IPS-18a (cell line): ENCODE results near the gene ZFP36L1.

Experiments
- H3K27ac ChIP-seq: one replicate; pipeline ENCODE4 v1.5.1; 2013; ENCODE audit warnings: low read length
- H3K27me3 ChIP-seq: one replicate; pipeline ENCODE4 v1.6.1; 2013; ENCODE audit warnings: mild to moderate bottlenecking, low read length; ENCODE audit not compliant: control insufficient read depth, insufficient read depth
- H3K36me3 ChIP-seq: one replicate; pipeline ENCODE4 v1.6.1; 2013; ENCODE audit warnings: low read depth, low read length; ENCODE audit not compliant: control insufficient read depth
- H3K4me1 ChIP-seq: one replicate; pipeline ENCODE4 v1.6.1; 2013; ENCODE audit warnings: low read depth, low read length; ENCODE audit not compliant: control insufficient read depth
- H3K4me3 ChIP-seq: one replicate; pipeline ENCODE4 v1.5.1; 2013; ENCODE audit warnings: low read length
- H3K9ac ChIP-seq: one replicate; pipeline ENCODE4 v1.6.1; 2013; ENCODE audit warnings: mild to moderate bottlenecking, low read length, moderate library complexity
- H3K9me3 ChIP-seq: one replicate; pipeline ENCODE4 v1.6.1; 2013; ENCODE audit warnings: low read depth, low read length; ENCODE audit not compliant: control insufficient read depth

The ZFP36L1 gene

GRCh38 chr14:68822926-68823325 is 30.1 kb upstream of the ZFP36L1 start:
- Histone ChIP-seq H3K9ac (no peak overlapping the region), H3K36me3 (no peaks in the 10 kb centered on the region), H3K27ac (no peak overlapping the region), H3K4me3 (no peak overlapping the region), H3K4me1 (peaks cover 12% of the 10 kb centered on the region), H3K9me3 (no peaks in the 10 kb centered on the region), H3K27me3 (no peaks in the 10 kb centered on the region)

- Histone ChIP-seq H3K9ac (no peak overlapping the region), H3K9me3 (no peaks in the 10 kb centered on the region), H3K27ac (no peak overlapping the region), H3K4me1 (peaks cover 13% of the 10 kb centered on the region), H3K36me3 (no peaks in the 10 kb centered on the region), H3K27me3 (no peaks in the 10 kb centered on the region), H3K4me3 (no peak overlapping the region)
These were observed 29.3 kb upstream of the ZFP36L1 start for GRCh38 chr14:68822132-68822651.

- Histone ChIP-seq H3K27me3 (no peaks in the 10 kb centered on the region), H3K4me1 (peaks cover 17% of the 10 kb centered on the region), H3K9me3 (no peaks in the 10 kb centered on the region), H3K4me3 (no peak overlapping the region), H3K27ac (no peak overlapping the region), H3K36me3 (no peaks in the 10 kb centered on the region), H3K9ac (no peak overlapping the region)
These were observed 28.3 kb upstream of the ZFP36L1 start for GRCh38 chr14:68820999-68821683.

GRCh38 chr14:68820536-68820935 is 27.7 kb upstream of the ZFP36L1 start:
- no peak overlapping the region for H3K4me3 ChIP-seq
- no peak overlapping the region for H3K9ac ChIP-seq
- H3K4me1 ChIP-seq, result peaks cover 23% of the 10 kb centered on the region
- H3K9me3 ChIP-seq, result no peaks in the 10 kb centered on the region
- no peaks in the 10 kb centered on the region for H3K36me3 ChIP-seq
- no peak overlapping the region for H3K27ac ChIP-seq
- H3K27me3 ChIP-seq, result no peaks in the 10 kb centered on the region

- Histone ChIP-seq H3K9ac (no peak overlapping the region), H3K36me3 (no peaks in the 10 kb centered on the region), H3K27ac (no peak overlapping the region), H3K9me3 (no peaks in the 10 kb centered on the region), H3K4me1 (peaks cover 27% of the 10 kb centered on the region), H3K27me3 (no peaks in the 10 kb centered on the region), H3K4me3 (no peak overlapping the region)
These were observed 27.3 kb upstream of the ZFP36L1 start for GRCh38 chr14:68820119-68820518.

- Histone ChIP-seq H3K4me1 (peaks cover 33% of the 10 kb centered on the region), H3K27ac (no peak overlapping the region), H3K4me3 (no peak overlapping the region), H3K9ac (no peak overlapping the region), H3K9me3 (no peaks in the 10 kb centered on the region), H3K27me3 (no peaks in the 10 kb centered on the region), H3K36me3 (no peaks in the 10 kb centered on the region)
These were observed 26.4 kb upstream of the ZFP36L1 start for GRCh38 chr14:68819260-68819691.

- no peaks in the 10 kb centered on the region for H3K36me3 ChIP-seq
- H3K27me3 ChIP-seq, result no peaks in the 10 kb centered on the region
- H3K27ac ChIP-seq, result no peak overlapping the region
- no peak overlapping the region for H3K9ac ChIP-seq
- no peak overlapping the region for H3K4me3 ChIP-seq
- no peaks in the 10 kb centered on the region for H3K9me3 ChIP-seq
- peaks cover 37% of the 10 kb centered on the region for H3K4me1 ChIP-seq
These were observed 24.8 kb upstream of the ZFP36L1 start for GRCh38 chr14:68817506-68818212.

- no peak overlapping the region for H3K4me3 ChIP-seq
- no peaks in the 10 kb centered on the region for H3K9me3 ChIP-seq
- H3K36me3 ChIP-seq, result no peaks in the 10 kb centered on the region
- no peak overlapping the region for H3K27ac ChIP-seq
- H3K4me1 ChIP-seq, result peaks cover 37% of the 10 kb centered on the region
- no peaks in the 10 kb centered on the region for H3K27me3 ChIP-seq
- H3K9ac ChIP-seq, result no peak overlapping the region
These were observed 24.1 kb upstream of the ZFP36L1 start for GRCh38 chr14:68816943-68817430.

- peaks cover 37% of the 10 kb centered on the region for H3K4me1 ChIP-seq
- peak overlapping the region; percentile 26 for H3K4me3 ChIP-seq
- no peaks in the 10 kb centered on the region for H3K27me3 ChIP-seq
- H3K27ac ChIP-seq, result peak overlapping the region; percentile 32
- H3K36me3 ChIP-seq, result no peaks in the 10 kb centered on the region
- no peaks in the 10 kb centered on the region for H3K9me3 ChIP-seq
- peak overlapping the region; percentile 50 for H3K9ac ChIP-seq
These were observed 23.5 kb upstream of the ZFP36L1 start for GRCh38 chr14:68816183-68816942.

GRCh38 chr14:68815298-68816182 is 22.7 kb upstream of the ZFP36L1 start:
- Histone ChIP-seq H3K4me1 (peaks cover 37% of the 10 kb centered on the region), H3K9ac (peak overlapping the region; percentile 50), H3K9me3 (no peaks in the 10 kb centered on the region), H3K4me3 (peak overlapping the region; percentile 26), H3K36me3 (no peaks in the 10 kb centered on the region), H3K27ac (no peak overlapping the region), H3K27me3 (no peaks in the 10 kb centered on the region)
